Common myeloid progenitor, CD34-positive (primary cell): ENCODE measurements around the gene DIAPH3.

ENCODE experiments used
- CTCF ChIA-PET: fragments of 350-600 bp; sonication (Branson Sonifier 250); formaldehyde crosslinking; loops from one replicate; lab custom pipeline; 2021; ENCODE audit warnings: antibody characterized with exemption; lab: Charles Lee
- POLR2A ChIA-PET: fragments of 350-600 bp; sonication (Branson Sonifier 250); formaldehyde crosslinking; loops from one replicate; lab custom pipeline; 2021; ENCODE audit warnings: antibody characterized with exemption; lab: Charles Lee
- DNase-seq, 3 donors: peaks; one replicate each; pipeline versions ENCODE4 v3.0.0 to v3.0.0-alpha.2; 2013
- H3K27ac ChIP-seq, 2 experiments: 1 replicate in 1 of 2; 2 replicates in 1 of 2; pipeline ENCODE4 v1.7.0; 2013; ENCODE audit warnings: inconsistent platforms in 2 of 2, low read length in 2 of 2, mild to moderate bottlenecking in 2 of 2, low read depth in 1 of 2, moderate library complexity in 1 of 2; ENCODE audit not compliant: severe bottlenecking in 2 of 2, insufficient read depth in 1 of 2, poor library complexity in 1 of 2
- H3K27me3 ChIP-seq, 5 experiments: replicated peaks in 2 of 5; 1 replicate in 3 of 5; 2 replicates in 2 of 5; pipeline versions ENCODE4 v1.6.1 to v1.7.0; 2013; ENCODE audit warnings: low read length in 4 of 5, mild to moderate bottlenecking in 2 of 5, moderate library complexity in 2 of 5, inconsistent platforms in 1 of 5; ENCODE audit not compliant: insufficient read depth in 5 of 5, control insufficient read depth in 4 of 5
- H3K36me3 ChIP-seq, 4 experiments: 1 replicate in 2 of 4; 2 replicates in 2 of 4; pipeline versions ENCODE4 v1.6.1 to v1.7.0; 2013; ENCODE audit warnings: low read length in 3 of 4, control low read depth in 1 of 4, mild to moderate bottlenecking in 1 of 4; ENCODE audit not compliant: control insufficient read depth in 4 of 4, insufficient read depth in 4 of 4
- H3K4me1 ChIP-seq, 4 experiments: 1 replicate in 3 of 4; 2 replicates in 1 of 4; pipeline versions ENCODE4 v1.6.1 to v1.7.1; 2013; ENCODE audit warnings: low read length in 3 of 4, mild to moderate bottlenecking in 3 of 4, control low read depth in 1 of 4, inconsistent platforms in 1 of 4, moderate library complexity in 1 of 4; ENCODE audit not compliant: control insufficient read depth in 4 of 4, insufficient read depth in 4 of 4; ENCODE audit errors: control extremely low read depth in 1 of 4
- H3K4me3 ChIP-seq, 7 experiments: 1 replicate in 4 of 7; 2 replicates in 3 of 7; pipeline versions ENCODE4 v1.5.1 to v1.7.0; 2013; ENCODE audit warnings: mild to moderate bottlenecking in 7 of 7, low read length in 6 of 7, moderate library complexity in 6 of 7, inconsistent platforms in 2 of 7, low read depth in 2 of 7, control low read depth in 1 of 7; ENCODE audit not compliant: insufficient read depth in 4 of 7, control insufficient read depth in 1 of 7; ENCODE audit errors: extremely low read depth in 1 of 7
- H3K9me3 ChIP-seq, 5 experiments: 1 replicate in 4 of 5; 2 replicates in 1 of 5; pipeline versions ENCODE4 v1.6.1 to v1.7.1; 2013; ENCODE audit warnings: low read length in 4 of 5, mild to moderate bottlenecking in 2 of 5, inconsistent platforms in 1 of 5, low read depth in 1 of 5, moderate library complexity in 1 of 5; ENCODE audit not compliant: control insufficient read depth in 4 of 5, insufficient read depth in 2 of 5; ENCODE audit errors: control extremely low read depth in 1 of 5
- WGBS: methylation state at CpG from one replicate; pipeline ENCODE4 v1.1.5; 2013; ENCODE audit not compliant: insufficient coverage; 5-methylcytosine and 5-hydroxymethylcytosine counted together

DIAPH3 gene

DNA sequence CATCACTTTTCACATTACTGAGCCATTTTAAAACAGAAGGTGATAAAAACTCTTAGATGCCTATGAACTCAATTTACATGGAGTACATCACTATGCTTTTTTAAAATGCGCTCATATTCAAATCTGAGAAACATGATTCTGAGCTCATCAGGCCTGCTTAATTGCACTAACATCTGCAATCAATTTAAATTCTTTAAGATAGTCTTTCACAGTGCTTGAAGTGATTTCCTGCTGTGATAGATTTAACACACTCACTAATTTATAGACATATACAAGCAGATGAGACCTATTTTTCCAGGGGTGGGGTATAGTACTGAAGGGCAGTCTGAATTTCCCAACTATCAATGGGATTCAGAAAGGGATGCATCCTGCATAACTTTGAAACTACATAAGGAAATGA lies 82.9 kb downstream of the DIAPH3 start:
- Histone ChIP-seq H3K4me3 (no peak overlapping the region), H3K4me1 (no peaks in the 10 kb centered on the region), H3K9me3 (peaks cover 0 to 2% (median 0%) of the 10 kb centered on the region in 5 experiments), H3K27ac (no peak overlapping the region), H3K36me3 (no peaks in the 10 kb centered on the region), H3K27me3 (no peaks in the 10 kb centered on the region)
- CTCF ChIA-PET = no interaction called here
- 100% methylated on average over 1 of the region's 1 CpG for WGBS
- POLR2A ChIA-PET = no interaction called here
- DNase-seq = no peak

GRCh38 chr13:60078226-60078625 lies 85.5 kb downstream of the DIAPH3 start:
- CTCF ChIA-PET = no interaction called here
- peaks cover 0 to 2% (median 0%) of the 10 kb centered on the region in 5 experiments for H3K9me3 ChIP-seq
- WGBS = 100% methylated on average over 1 of the region's 1 CpG
- no peaks in the 10 kb centered on the region for H3K27me3 ChIP-seq
- DNase-seq = no peak
- no peaks in the 10 kb centered on the region for H3K4me1 ChIP-seq
- H3K4me3 ChIP-seq = no peak overlapping the region
- no peaks in the 10 kb centered on the region for H3K36me3 ChIP-seq
- no peak overlapping the region for H3K27ac ChIP-seq
- POLR2A ChIA-PET = no interaction called here

DNA sequence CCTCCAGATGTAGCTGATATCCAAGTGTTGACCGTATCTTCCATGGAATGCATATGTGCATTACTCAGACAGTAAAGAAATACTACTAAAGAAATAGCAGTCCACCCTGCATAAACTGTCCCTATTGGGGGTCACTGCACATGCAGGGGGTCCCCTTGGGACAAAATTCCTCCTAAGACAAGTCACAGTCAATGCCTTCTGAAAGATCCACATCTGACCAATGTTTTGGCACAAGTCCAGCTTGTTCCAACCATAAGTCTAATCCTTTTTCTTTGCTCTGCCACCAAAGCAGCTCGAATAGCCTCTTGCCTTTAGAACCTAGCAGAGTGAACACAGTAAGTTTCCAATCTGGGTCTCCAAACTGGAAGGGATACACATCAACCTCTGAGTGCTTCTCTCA lies 87.9 kb downstream of the DIAPH3 start:
- H3K27me3 ChIP-seq = no peaks in the 10 kb centered on the region
- no peak overlapping the region for H3K27ac ChIP-seq
- ChIA-PET POLR2A (no interaction called here), CTCF (no interaction called here)
- H3K9me3 ChIP-seq = no peaks in the 10 kb centered on the region
- H3K4me1 ChIP-seq = no peaks in the 10 kb centered on the region
- DNase-seq = no peak
- H3K36me3 ChIP-seq = no peaks in the 10 kb centered on the region
- no peak overlapping the region for H3K4me3 ChIP-seq
- 90% methylated on average over 2 of the region's 2 CpGs for WGBS

- ChIA-PET POLR2A (no interaction called here), CTCF (interaction anchor here (0.6 kb wide), 1 partner anchor 429 kb away, joined by 3 read pairs; no protein-coding TSS in a partner anchor)
- Histone ChIP-seq H3K4me3 (no peak overlapping the region), H3K27me3 (no peaks in the 10 kb centered on the region), H3K36me3 (no peaks in the 10 kb centered on the region), H3K9me3 (peaks cover 0 to 5% (median 0%) of the 10 kb centered on the region in 5 experiments), H3K27ac (no peak overlapping the region), H3K4me1 (no peaks in the 10 kb centered on the region)
- no CpG with 5 or more reads among the region's 2 CpGs for WGBS
- DNase-seq = no peak
Measured at GRCh38 chr13:60074397-60074796, 89.3 kb downstream of the DIAPH3 start.

DNA sequence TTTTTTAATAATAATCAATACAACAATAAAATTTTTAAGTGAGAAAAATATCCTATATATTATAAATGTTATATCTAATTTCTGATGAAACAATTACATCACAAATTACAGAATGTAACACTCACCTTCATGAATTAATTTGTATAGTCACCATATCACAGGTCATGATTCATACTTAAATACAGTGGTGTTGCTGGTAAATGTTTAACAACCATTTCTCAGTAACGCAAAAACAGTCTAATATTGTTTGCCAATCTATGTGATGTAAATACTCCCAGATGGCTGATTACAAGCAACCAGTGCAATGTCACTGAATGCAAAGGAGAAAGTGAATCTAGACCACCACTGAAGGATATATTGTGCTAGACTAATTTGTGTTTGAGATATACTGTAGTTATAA lies 97.5 kb downstream of the DIAPH3 start:
- Histone ChIP-seq H3K27ac (no peak overlapping the region), H3K36me3 (peaks cover 0 to 2% (median 0%) of the 10 kb centered on the region in 4 experiments), H3K9me3 (peaks cover 0 to 16% (median 2%) of the 10 kb centered on the region in 5 experiments), H3K27me3 (no peaks in the 10 kb centered on the region), H3K4me3 (no peak overlapping the region), H3K4me1 (no peaks in the 10 kb centered on the region)
- ChIA-PET CTCF (no interaction called here), POLR2A (no interaction called here)
- no peak for DNase-seq
- WGBS = no CpG with 5 or more reads among the region's 1 CpG

GRCh38 chr13:60062502-60062901 lies 101.2 kb downstream of the DIAPH3 start:
- DNase-seq = no peak
- peaks cover 0 to 12% (median 2%) of the 10 kb centered on the region in 5 experiments for H3K9me3 ChIP-seq
- H3K27ac ChIP-seq = no peak overlapping the region
- no peaks in the 10 kb centered on the region for H3K27me3 ChIP-seq
- peaks cover 0 to 2% (median 0%) of the 10 kb centered on the region in 4 experiments for H3K36me3 ChIP-seq
- ChIA-PET POLR2A (no interaction called here), CTCF (no interaction called here)
- 100% methylated on average over 2 of the region's 2 CpGs for WGBS
- no peaks in the 10 kb centered on the region for H3K4me1 ChIP-seq
- no peak overlapping the region for H3K4me3 ChIP-seq

GRCh38 chr13:60061737-60062136 lies 102.0 kb downstream of the DIAPH3 start:
- WGBS = 100% methylated on average over 2 of the region's 3 CpGs
- no peaks in the 10 kb centered on the region for H3K27me3 ChIP-seq
- H3K36me3 ChIP-seq = peaks cover 0 to 2% (median 0%) of the 10 kb centered on the region in 4 experiments
- DNase-seq = no peak
- peaks cover 0 to 12% (median 2%) of the 10 kb centered on the region in 5 experiments for H3K9me3 ChIP-seq
- POLR2A ChIA-PET = no interaction called here
- H3K4me3 ChIP-seq = no peak overlapping the region
- CTCF ChIA-PET = no interaction called here
- no peaks in the 10 kb centered on the region for H3K4me1 ChIP-seq
- H3K27ac ChIP-seq = no peak overlapping the region
